GM18909 (cell line): Measurements from ENCODE around the gene ITGB7.

Source experiments
- ATAC-seq: cut with Tn5 transposase; IDR thresholded peaks from one replicate; pipeline ENCODE4 v1.9.1; 2021; ENCODE audit warnings: mild to moderate bottlenecking; ENCODE audit not compliant: unreplicated experiment, poor library complexity

Gene ITGB7

GRCh38 chr12:53198486-53199110, 8.5 kb downstream of the ITGB7 start:
- ATAC-seq = no peak

- ATAC-seq = no peak
Measured at GRCh38 chr12:53197011-53197640, 9.9 kb downstream of the ITGB7 start.

- no peak for ATAC-seq
Measured at GRCh38 chr12:53196486-53196885, 10.6 kb downstream of the ITGB7 start.

GRCh38 chr12:53195516-53196420, 11.3 kb downstream of the ITGB7 start:
- ATAC-seq = no peak

- ATAC-seq = no peak
Measured at GRCh38 chr12:53194973-53195372, 12.1 kb downstream of the ITGB7 start.

GRCh38 chr12:53193985-53194716, 12.9 kb downstream of the ITGB7 start:
- ATAC-seq = no peak

GRCh38 chr12:53193040-53193439, 14.0 kb downstream of the ITGB7 start:
- ATAC-seq = no peak

- no peak for ATAC-seq
Measured at GRCh38 chr12:53192531-53193021, 14.5 kb downstream of the ITGB7 start.

GRCh38 chr12:53191885-53192530, 15.0 kb downstream of the ITGB7 start:
- no peak for ATAC-seq

GRCh38 chr12:53191096-53191884, 15.8 kb downstream of the ITGB7 start:
- no peak for ATAC-seq

- no peak for ATAC-seq
Measured at GRCh38 chr12:53190108-53190729, 16.8 kb downstream of the ITGB7 start.

GRCh38 chr12:53187145-53187899, 19.7 kb downstream of the ITGB7 start:
- no peak for ATAC-seq

- ATAC-seq = no peak
Measured at GRCh38 chr12:53186745-53187144, 20.3 kb downstream of the ITGB7 start.

GRCh38 chr12:53185582-53186153, 21.4 kb downstream of the ITGB7 start:
- ATAC-seq = no peak

- ATAC-seq = no peak
Measured at GRCh38 chr12:53184828-53185227, 22.2 kb downstream of the ITGB7 start.

- ATAC-seq = no peak
Measured at GRCh38 chr12:53182903-53183302, 24.1 kb downstream of the ITGB7 start.

GRCh38 chr12:53181935-53182334, 25.1 kb downstream of the ITGB7 start:
- ATAC-seq = no peak
